ENCODE measurements around the gene AGAP2.

DNA sequence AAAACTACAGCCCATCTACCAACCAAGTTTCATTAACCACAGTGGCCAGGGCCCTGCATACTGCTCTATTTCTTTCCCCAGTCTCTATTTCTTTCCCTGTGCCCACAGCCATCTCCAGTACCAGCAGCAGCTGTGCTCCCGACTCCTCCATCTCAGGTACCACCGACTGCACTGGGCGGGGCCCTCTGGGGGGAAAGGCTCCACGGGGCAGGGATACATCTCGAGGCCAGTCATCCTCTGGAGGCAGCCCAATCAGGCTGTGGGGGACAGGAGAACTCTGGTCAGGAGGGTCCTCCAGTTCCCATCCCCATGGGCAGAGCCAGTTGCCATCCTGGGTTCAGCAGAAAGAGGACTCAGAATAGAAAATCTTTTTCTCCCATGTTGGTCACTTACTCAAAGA lies 10.5 kb upstream of the AGAP2 start:
- TF ChIP-seq SMC3 (conservative IDR thresholded peaks at IDR 0.05; ENCODE audit: insufficient read depth, low read depth, low read length) (no peak), MYC (IDR thresholded peaks at IDR 0.05; ENCODE audit: low read depth, low read length) (no peak), MYC (CRISPR knock-in tag; IDR thresholded peaks at IDR 0.05; ENCODE audit: borderline replicate concordance, low read depth) (no peak), ZFX (CRISPR knock-in tag; IDR thresholded peaks at IDR 0.05) (no peak)
